HepG2 (cell line): Measurements from ENCODE around the gene JAZF1. TPM values are rescaled to one million over a fixed set of nuclear protein-coding genes. Genes with fewer than 3 reads are reported as not detected.

Experiments
- ATAC-seq: fragments of 200-7000 bp; cut with Tn5 transposase; 3 replicates; pipeline ENCODE4 v1.9.1; 2020; ENCODE audit warnings: mild to moderate bottlenecking, moderate library complexity
- BruUV-seq: library from RNA; stranded (reverse); fragments of 400-500 nt; replicated peaks from 2 replicates; lab custom pipeline; 2021; lab: Mats Ljungman, UMichigan
- CTCF ChIA-PET: fragments of 300-600 bp; formaldehyde crosslinking; extraction: SDS; loops from one replicate; lab custom pipeline; 2021; ENCODE audit warnings: low total read pairs, inconsistent platforms, low intra/inter-chr PET ratio; lab: Yijun Ruan, JAX
- POLR2A ChIA-PET: fragments of 350-600 bp; sonication (Branson Sonifier 250); formaldehyde crosslinking; loops from one replicate; lab custom pipeline; 2020; ENCODE audit warnings: antibody characterized with exemption, inconsistent platforms; lab: Yijun Ruan, JAX
- DNase-seq: peaks from one replicate; pipeline ENCODE4 v3.0.0-alpha.2; 2015; ENCODE audit warnings: low spot score
- FAIRE-seq: peaks from 3 replicates; lab custom pipeline; 2011; peaks lifted over from hg19 to GRCh38; lab: Jason Lieb, UNC
- H2AFZ ChIP-seq: one replicate; pipeline ENCODE4 v1.6.1; 2011; ENCODE audit warnings: low read length, inconsistent platforms
- H3K27ac ChIP-seq: fragments of 300-600 bp; 3 replicates; pipeline ENCODE4 v1.8.0; 2011; ENCODE audit warnings: mixed run types, mild to moderate bottlenecking, mixed read lengths, low read length, inconsistent platforms; ENCODE audit not compliant: insufficient read depth; ENCODE audit errors: extremely low read length
- H3K27me3 ChIP-seq, 2 experiments: fragments of 200-600 bp in 1 of 2; 2 replicates in 1 of 2; 3 replicates in 1 of 2; pipeline versions ENCODE4 v1.6.0 to v1.8.0; 2011; ENCODE audit warnings: low read length in 2 of 2, mild to moderate bottlenecking in 2 of 2, moderate library complexity in 2 of 2, inconsistent platforms in 1 of 2; ENCODE audit not compliant: insufficient read depth in 2 of 2, control insufficient read depth in 1 of 2
- H3K36me3 ChIP-seq, 2 experiments: fragments of 200-600 bp in 1 of 2; replicated peaks in 1 of 2; 2 replicates in 1 of 2; 3 replicates in 1 of 2; pipeline versions ENCODE4 v1.5.1 to v1.8.0; 2011; ENCODE audit warnings: low read length in 2 of 2, inconsistent platforms in 1 of 2; ENCODE audit not compliant: insufficient read depth in 2 of 2, control insufficient read depth in 1 of 2
- H3K4me1 ChIP-seq: 2 replicates; pipeline ENCODE4 v1.5.1; 2012; ENCODE audit warnings: low read length, inconsistent platforms; ENCODE audit not compliant: insufficient read depth
- H3K4me2 ChIP-seq: 2 replicates; pipeline ENCODE4 v1.6.0; 2011; ENCODE audit warnings: low read depth, low read length, inconsistent platforms
- H3K4me3 ChIP-seq, 3 experiments: fragments of 200-600 bp in 1 of 3; sonication (generic), shearing (Covaris generic) in 1 of 3; replicated peaks in 1 of 3; 2 replicates each; pipeline ENCODE4 v1.5.1; 2011 to 2016; ENCODE audit warnings: low read length in 3 of 3, inconsistent platforms in 2 of 3, low read depth in 2 of 3, mild to moderate bottlenecking in 2 of 3, control low read depth in 1 of 3, mixed read lengths in 1 of 3; ENCODE audit not compliant: insufficient read depth in 1 of 3
- H3K79me2 ChIP-seq: one replicate; pipeline ENCODE4 v1.6.1; 2011; ENCODE audit warnings: low read length, inconsistent platforms; ENCODE audit not compliant: insufficient read depth
- H3K9ac ChIP-seq: 2 replicates; pipeline ENCODE4 v1.6.0; 2011; ENCODE audit warnings: mild to moderate bottlenecking, low read depth, low read length, inconsistent platforms; ENCODE audit not compliant: insufficient read depth
- H3K9me3 ChIP-seq: 2 replicates; pipeline ENCODE4 v1.5.1; 2012; ENCODE audit warnings: mild to moderate bottlenecking, low read length
- H4K20me1 ChIP-seq: 2 replicates; pipeline ENCODE4 v1.6.0; 2011; ENCODE audit warnings: inconsistent platforms, mild to moderate bottlenecking, low read length, moderate library complexity; ENCODE audit not compliant: insufficient read depth
- MAFF ChIP-seq: IDR thresholded peaks from 2 replicates; pipeline ENCODE4 v1.6.1; 2011; ENCODE audit warnings: low read depth, low read length, improper control_type of control experiment
- MAFK ChIP-seq, 2 experiments: IDR thresholded peaks in 1 of 2; conservative IDR thresholded peaks in 1 of 2; 2 replicates each; pipeline ENCODE4 v1.6.1; 2011; ENCODE audit warnings: improper control_type of control experiment in 2 of 2, low read length in 2 of 2
- PRPF4 ChIP-seq: fragments of 200-400 bp; formaldehyde crosslinking; IDR thresholded peaks from 2 replicates; pipeline ENCODE4 v1.6.1; 2016; ENCODE audit warnings: low read length, low read depth; ENCODE audit not compliant: poor library complexity, severe bottlenecking
- ZFP82 ChIP-seq: sonication (generic); formaldehyde crosslinking; IDR thresholded peaks from 2 replicates; pipeline ENCODE4 v1.5.1; 2020; ENCODE audit warnings: mild to moderate bottlenecking, missing genetic modification reagents, borderline replicate concordance
- ZNF607 ChIP-seq: sonication (generic); formaldehyde crosslinking; IDR thresholded peaks from 2 replicates; pipeline ENCODE4 v1.5.1; 2020; ENCODE audit warnings: missing genetic modification reagents, mild to moderate bottlenecking, borderline replicate concordance
- WGBS: methylation state at CpG from one replicate; pipeline ENCODE4 v1.1.6; 2017; ENCODE audit warnings: low lambda C conversion rate; 5-methylcytosine and 5-hydroxymethylcytosine counted together
- in situ Hi-C: cut with HindIII; loops from 2 replicates; pipeline ENCODE4 v1.10.0; 2017; ENCODE audit warnings: low pct_unique_long_range_greater_than_20kb; ENCODE audit not compliant: extremely low pct_ligation_motif_present
- intact Hi-C: fragments of 100-400 bp; cut with micrococcal nuclease; formaldehyde crosslinking; loops from one replicate; pipeline ENCODE4 v1.10.0; 2022; ENCODE audit not compliant: unreplicated experiment
- polyA plus RNA-seq, 8 experiments: library from polyadenylated mRNA; depleted of rRNA in 3 of 8; stranded (reverse) in 7 of 8; unstranded in 1 of 8; fragments of >200 nt; fragmentation: Illumina TruSeq in 4 of 8; extraction: Trizol in 4 of 8; gene quantifications; 2 replicates each; pipeline versions ENCODE4 v1.2.1 to v1.2.3, GENCODE V29; 2011 to 2016; ENCODE audit warnings: low read depth in 4 of 8, missing spikeins in 1 of 8, mixed read lengths in 1 of 8; ENCODE audit not compliant: insufficient read depth in 1 of 8
- total RNA-seq, 5 experiments: library from RNA; depleted of rRNA; stranded (reverse); fragments of >200 nt; fragmentation: Illumina TruSeq; extraction: Trizol; gene quantifications; 2 replicates each; pipeline ENCODE4 v1.2.3, GENCODE V29; 2016; ENCODE audit warnings: low read depth in 1 of 5
- TF ChIP-seq, protein P1 (sequence below): IDR thresholded peaks from 2 replicates; pipeline ENCODE4 v1.6.1; 2012; ENCODE audit warnings: low read length, improper control_type of control experiment

JAZF1 gene
- total and polyA plus RNA-seq, 2 of the 13 experiments (the other 11 are each of a cell fraction or from before 2014, with no cell fraction given) = not detected

DNA sequence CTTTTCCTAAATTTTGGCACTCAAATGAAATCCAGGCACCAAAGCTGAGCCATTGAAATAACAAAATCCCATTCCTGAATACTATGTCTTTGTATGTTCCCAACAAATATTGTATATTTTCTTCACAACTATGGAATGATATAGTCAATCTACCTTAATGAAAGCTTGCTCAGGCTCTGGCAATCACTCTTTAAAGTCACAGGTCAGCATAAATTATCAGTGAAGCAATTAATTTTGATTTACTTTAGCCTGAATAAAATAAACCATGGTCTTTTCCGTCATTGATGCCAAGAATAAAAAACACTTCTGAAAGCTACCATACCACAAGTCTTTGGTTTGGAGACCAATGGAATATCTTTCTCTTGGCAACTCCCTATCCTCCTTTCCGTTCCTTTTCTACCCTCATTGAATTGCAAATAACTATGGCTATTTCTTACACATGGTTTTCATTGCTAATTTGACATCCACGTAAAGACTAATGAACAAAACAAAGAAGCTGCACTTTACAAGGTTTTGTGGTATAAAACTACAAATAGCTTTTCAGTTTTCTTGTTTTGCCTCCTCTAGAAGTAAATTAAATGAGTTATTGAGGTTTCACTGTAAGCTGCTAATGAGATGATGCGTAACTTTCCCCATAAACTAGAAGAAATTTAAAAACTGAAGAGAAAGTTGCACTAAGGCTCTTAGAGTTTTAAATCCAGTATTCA lies 274.1 kb downstream of the JAZF1 start:
- POLR2A ChIA-PET = no interaction called here
- no peaks in the 10 kb centered on the region for H3K36me3 ChIP-seq
- H2AFZ ChIP-seq = no peak overlapping the region
- in situ Hi-C loops = no loop called here
- H4K20me1 ChIP-seq = no peaks in the 10 kb centered on the region
- H3K4me3 ChIP-seq = no peak overlapping the region
- no TSS peak for BruUV-seq
- FAIRE-seq = no peak
- intact Hi-C loops = no loop called here
- H3K79me2 ChIP-seq = no peaks in the 10 kb centered on the region
- no peaks in the 10 kb centered on the region for H3K4me1 ChIP-seq
- CTCF ChIA-PET = no interaction called here
- H3K27ac ChIP-seq = no peak overlapping the region
- no peak overlapping the region for H3K4me2 ChIP-seq
- peaks cover 0 to 6% of the 10 kb centered on the region in 2 experiments; a peak in 2 of 5 replicates for H3K27me3 ChIP-seq
- DNase-seq = no peak
- TF ChIP-seq ZNF607 (CRISPR knock-in tag) (no peak), PRPF4 (no peak), MAFF (peak; percentile 70), ZFP82 (CRISPR knock-in tag) (no peak), MAFK (conservative IDR thresholded peaks at IDR 0.05 in 1 of 2, IDR thresholded peaks at IDR 0.05 in 1 of 2; ENCODE audit: low read length in 2 of 2) (peak; percentile 70 to 78)
- H3K9me3 ChIP-seq = no peaks in the 10 kb centered on the region
- no peak for ATAC-seq
- no peak overlapping the region for H3K9ac ChIP-seq
- WGBS = 34% methylated on average over 4 of the region's 4 CpGs

DNA sequence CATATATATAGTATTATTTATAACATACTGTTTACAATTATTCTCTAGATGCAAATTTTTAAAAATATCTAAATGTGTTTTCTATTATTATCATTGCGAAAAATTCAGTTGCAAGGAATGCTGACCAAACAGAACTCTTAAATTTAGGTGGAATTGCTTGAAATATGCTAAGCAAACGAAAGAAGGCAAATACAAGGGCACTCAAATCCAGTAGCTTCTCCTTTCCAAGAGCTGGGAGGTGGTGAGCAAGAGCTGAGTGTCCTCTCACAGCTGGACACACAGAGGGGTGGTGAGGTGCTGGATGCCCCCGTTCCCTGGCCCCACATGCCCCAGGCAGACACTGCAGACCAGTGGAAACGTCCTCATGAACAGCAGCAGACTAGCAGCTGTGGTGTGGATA lies 274.6 kb downstream of the JAZF1 start:
- H3K4me1 ChIP-seq = no peaks in the 10 kb centered on the region
- H3K36me3 ChIP-seq = no peaks in the 10 kb centered on the region
- no peak for DNase-seq
- no peaks in the 10 kb centered on the region for H3K79me2 ChIP-seq
- no peak overlapping the region for H3K9ac ChIP-seq
- ChIA-PET POLR2A (no interaction called here), CTCF (no interaction called here)
- H2AFZ ChIP-seq = no peak overlapping the region
- FAIRE-seq = no peak
- WGBS = 3% methylated on average over 4 of the region's 4 CpGs
- no peaks in the 10 kb centered on the region for H4K20me1 ChIP-seq
- no peak overlapping the region for H3K4me3 ChIP-seq
- intact Hi-C loops (no loop called here), in situ Hi-C loops (no loop called here)
- TF ChIP-seq, protein P1, sequence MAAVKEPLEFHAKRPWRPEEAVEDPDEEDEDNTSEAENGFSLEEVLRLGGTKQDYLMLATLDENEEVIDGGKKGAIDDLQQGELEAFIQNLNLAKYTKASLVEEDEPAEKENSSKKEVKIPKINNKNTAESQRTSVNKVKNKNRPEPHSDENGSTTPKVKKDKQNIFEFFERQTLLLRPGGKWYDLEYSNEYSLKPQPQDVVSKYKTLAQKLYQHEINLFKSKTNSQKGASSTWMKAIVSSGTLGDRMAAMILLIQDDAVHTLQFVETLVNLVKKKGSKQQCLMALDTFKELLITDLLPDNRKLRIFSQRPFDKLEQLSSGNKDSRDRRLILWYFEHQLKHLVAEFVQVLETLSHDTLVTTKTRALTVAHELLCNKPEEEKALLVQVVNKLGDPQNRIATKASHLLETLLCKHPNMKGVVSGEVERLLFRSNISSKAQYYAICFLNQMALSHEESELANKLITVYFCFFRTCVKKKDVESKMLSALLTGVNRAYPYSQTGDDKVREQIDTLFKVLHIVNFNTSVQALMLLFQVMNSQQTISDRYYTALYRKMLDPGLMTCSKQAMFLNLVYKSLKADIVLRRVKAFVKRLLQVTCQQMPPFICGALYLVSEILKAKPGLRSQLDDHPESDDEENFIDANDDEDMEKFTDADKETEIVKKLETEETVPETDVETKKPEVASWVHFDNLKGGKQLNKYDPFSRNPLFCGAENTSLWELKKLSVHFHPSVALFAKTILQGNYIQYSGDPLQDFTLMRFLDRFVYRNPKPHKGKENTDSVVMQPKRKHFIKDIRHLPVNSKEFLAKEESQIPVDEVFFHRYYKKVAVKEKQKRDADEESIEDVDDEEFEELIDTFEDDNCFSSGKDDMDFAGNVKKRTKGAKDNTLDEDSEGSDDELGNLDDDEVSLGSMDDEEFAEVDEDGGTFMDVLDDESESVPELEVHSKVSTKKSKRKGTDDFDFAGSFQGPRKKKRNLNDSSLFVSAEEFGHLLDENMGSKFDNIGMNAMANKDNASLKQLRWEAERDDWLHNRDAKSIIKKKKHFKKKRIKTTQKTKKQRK = no peak
- peak in 1 of 2 experiments; percentile 12; a peak in 1 of 4 replicates for TF ChIP-seq MAFK (conservative IDR thresholded peaks at IDR 0.05 in 1 of 2, IDR thresholded peaks at IDR 0.05 in 1 of 2; ENCODE audit: low read length in 2 of 2)
- H3K27me3 ChIP-seq = peaks cover 0 to 5% of the 10 kb centered on the region in 2 experiments; a peak in 1 of 5 replicates
- no TSS peak for BruUV-seq
- H3K9me3 ChIP-seq = no peaks in the 10 kb centered on the region
- H3K27ac ChIP-seq = no peak overlapping the region
- ATAC-seq = no peak
- H3K4me2 ChIP-seq = no peak overlapping the region
